Inflammatory macrophage treated with lipopolysaccharide for 1 hour (primary cell): ENCODE data around the gene CCSER2.
A peak's percentile ranks its signal among the peaks of the same experiment; 100 is the strongest.
"Not testable (repeated sequence)": the region's sequence is repeated elsewhere in the genome, so short reads cannot be mapped to it uniquely, and the experiment has no call there.

Experiments
- DNase-seq, 2 donors: peaks; one replicate each; pipeline ENCODE4 v3.0.0-alpha.2; 2020 to 2022

The CCSER2 gene

DNA sequence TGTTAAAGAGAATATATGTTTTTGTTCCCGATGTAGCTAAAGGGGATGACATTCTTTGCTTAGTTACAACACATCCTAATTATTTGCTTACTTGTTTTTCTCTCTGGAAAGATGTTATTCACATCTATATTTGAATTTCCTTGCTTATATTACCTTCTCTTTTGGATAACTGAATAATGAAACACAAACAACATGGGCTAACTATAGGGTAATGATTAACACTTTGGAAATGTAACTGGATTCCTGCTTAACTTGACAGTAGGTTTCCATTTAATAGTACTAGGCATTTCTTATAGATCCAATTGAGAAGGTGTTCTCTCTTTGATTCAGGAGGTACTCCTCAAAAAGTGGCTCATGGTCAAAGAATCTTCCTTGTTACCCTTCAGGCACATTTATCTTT is 141.1 kb downstream of the CCSER2 start:
- no peak for DNase-seq

DNA sequence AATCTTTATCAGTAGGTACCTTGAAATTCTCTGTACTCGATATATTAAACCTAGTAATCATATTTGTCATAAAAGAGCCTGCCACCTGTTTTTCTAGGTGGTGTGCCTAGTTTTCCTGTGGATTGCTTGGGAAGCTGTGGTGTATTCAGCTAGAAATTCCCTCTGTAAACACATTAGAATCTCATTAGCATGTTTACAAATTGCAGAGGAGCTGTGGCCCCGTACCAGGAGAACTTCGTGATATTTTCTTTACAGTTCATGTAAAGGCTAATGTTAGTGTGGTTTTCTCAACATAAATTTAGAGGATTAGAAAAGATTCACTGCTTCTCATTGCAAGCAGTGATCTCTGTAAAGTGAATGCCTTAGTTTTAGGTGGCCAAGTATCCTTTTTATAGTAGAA is 144.7 kb downstream of the CCSER2 start:
- DNase-seq: no peak

DNA sequence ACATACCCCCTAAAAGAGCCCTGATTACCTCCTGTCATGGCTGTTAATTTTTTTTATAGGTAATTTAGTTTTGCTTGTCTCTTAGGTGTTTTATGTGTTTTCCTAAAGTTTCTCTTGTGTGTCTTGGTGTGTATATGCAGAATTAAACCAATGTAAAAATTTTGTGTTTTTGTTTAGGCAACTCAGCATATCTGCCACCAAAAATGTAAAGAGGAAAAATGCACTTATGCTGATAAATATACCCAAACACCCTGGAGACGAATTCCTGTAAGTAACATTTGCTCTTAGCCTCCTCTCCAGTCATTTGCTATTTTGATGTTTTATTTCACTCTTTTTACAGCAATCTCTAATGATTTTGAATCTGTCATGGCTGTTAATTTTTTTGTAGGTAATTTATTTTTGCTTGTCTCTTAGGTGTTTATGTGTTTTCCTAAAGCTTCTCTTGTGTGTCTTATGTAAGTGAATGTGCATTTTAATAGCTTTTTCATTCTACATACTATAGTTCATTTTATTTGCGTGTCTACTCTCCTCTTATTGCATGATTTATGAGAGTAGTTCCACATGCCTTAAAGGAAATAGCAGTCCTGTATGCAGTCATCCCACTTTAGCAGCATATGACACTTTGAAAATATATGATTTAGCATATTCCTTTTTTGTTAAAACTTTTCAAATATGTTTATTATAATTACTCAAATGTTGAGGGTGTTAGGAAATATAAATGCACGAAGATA is 149.2 kb downstream of the CCSER2 start:
- no peak for DNase-seq

DNA sequence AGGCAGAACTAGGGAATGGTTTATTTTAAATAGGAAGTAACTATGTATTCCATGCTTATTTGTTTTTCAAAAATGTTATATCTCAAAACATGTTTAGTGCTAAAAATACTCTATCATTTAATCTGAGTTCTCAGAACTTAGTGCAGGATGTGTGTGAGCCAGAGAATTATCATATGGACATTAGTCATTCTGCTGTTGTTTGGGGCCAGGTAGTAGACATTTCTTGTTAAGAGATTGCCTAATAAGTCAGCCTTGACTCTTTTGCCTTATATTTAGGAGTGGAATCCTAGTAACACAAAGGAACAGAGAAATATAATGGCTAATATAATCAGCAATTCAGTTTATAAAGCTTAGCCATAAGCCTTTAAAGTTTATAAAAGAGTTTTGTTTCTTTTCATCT is 149.8 kb downstream of the CCSER2 start:
- no peak for DNase-seq

DNA sequence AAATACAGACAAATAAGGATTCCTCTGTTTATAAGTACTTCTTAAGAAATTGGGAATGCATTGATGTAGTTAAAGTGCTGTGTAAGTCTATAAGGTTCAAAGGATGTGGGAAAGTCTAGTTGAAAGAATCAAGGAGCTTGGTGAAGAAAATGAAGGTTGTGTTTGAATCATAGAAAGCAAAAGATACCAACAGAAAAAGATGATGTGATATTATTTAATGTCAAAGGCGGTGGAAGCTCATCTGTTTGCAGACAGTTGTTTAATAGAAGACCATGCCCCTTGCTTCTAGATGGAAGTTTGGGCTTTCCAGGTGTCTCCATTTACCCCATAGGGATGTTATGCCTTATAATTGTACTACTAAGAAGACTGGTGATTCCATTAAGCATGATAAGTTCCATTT is 150.3 kb downstream of the CCSER2 start:
- DNase-seq: no peak

DNA sequence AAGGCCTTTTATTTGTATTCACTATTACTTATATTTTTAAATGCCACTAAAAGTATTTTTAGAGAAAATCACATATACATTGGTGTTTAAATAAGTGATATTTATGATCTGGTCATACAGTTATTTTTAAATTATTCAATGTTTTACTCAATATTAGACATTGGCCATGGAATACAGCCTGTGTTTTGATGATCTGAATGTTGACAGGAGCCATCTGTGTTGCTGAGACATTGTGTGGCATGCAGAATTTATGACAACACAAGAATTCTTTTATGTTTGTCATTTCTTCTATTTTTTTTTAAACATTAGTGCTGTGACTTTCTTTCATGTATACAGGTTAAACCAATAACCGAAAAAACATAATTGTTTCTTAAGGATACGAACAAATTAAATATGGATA is 156.2 kb downstream of the CCSER2 start:
- no peak for DNase-seq

DNA sequence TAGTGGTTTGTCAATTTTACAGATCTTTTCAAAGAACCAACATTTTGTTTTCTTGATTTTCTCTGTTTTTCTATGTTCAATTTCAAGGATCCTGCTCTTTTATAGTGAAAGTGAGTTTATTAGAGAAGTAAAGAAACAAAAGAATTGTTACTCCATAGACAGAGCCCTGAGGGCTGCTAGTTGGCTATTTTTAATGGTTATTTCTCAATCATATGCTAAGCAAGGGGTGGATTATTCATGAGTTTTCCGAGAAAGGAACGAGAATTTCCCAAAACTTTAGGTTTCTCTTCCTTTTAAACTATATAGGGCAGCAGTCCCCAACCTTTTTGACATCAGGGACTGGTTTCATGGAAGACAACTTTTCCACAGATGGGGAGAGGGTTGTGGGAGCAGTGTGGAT is 165.0 kb downstream of the CCSER2 start:
- peak; percentile 50 to 62 for DNase-seq

DNA sequence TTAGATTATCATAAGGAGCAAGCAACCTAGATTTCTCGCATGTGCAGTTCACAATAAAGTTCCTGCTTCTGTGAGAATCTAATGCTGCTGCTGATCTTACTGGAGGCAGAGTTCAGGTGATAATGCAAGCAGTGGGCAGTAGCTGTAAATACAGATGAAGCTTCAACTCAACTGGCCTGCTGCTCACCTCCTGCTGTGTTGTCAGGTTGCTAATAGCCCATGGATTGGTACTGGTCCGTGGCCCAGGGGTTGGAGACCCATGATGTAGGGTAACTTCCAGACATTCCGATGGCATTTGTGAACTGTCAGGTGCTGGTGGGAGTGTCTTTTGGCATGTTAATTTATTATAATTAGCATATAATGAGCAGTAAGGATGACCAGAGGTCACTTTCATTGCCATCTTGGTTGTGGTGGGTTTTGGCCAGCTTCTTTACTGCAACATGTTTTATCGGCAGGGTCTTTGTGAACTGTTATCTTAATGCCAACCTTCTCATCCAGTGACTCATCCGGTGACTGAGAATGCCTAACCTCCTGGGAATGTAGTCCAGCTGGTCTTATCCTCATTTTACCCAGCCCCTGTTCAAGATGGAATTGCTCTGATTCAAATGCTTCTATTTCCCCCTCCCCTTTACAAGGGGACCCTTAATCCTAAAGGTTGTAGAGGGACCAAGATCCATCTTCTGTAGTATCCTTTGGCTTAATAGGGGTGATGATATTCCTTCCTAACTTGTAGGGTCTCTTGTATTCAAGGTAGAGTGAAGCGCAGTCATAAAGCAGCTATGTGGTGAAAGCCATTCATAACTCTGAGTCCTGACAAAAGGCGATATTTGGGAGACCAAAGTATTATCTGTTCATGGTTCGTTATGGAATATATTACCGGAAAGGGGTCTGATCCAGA is 165.8 kb downstream of the CCSER2 start:
- no peak for DNase-seq

DNA sequence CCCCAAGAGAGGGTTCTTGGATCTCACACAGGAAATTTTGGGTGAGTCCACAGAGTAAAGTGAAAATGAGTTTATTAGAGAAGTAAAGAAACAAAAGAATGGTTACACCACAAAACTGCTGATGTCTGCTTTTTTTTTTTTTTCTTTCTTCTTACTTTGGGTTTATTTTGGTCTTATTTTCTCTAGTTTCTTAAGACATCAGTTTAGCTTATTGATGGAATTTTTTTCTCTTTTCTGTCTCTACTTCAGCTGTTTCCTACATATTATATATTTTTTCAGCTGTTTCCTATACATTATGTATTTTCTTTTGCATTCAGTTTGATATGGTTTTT is 166.4 kb downstream of the CCSER2 start:
- DNase-seq: no peak

DNA sequence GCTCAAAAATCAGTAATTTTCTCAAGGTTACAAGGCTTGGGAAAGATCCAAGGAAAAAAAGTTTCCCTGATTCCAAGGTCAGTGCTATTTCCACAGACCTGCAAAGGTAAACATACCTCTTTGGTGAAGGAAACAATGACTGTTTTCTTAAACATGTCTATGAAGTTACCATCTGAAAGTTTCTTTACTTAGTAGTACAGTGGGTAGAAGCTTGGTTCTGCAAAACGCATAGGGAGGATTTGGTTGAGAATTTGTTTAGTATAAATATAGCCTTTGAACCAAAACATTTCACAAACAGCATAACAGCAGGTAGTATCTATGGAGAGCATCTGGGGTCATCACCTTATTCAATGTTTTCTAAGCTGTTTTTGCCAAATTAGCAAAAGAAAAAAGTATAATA is 169.6 kb downstream of the CCSER2 start:
- no peak for DNase-seq

DNA sequence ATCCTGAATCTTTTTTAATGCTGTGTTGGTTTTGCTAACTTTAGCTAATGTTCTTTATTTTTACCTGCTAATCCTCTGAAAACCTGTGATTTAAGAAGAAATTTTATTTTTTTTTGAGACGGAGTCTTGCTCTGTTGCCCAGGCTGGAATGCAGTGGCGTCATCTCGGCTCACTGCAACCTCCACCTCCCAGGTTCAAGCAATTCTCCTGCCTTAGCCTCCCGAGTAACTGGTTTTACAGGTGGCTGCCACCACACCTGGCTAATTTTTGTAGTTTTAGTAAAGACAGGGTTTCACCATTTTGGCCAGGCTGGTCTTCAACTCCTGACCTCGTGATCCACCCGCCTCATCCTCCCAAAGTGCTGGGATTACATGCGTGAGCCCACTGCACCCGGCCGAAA is 170.7 kb downstream of the CCSER2 start:
- DNase-seq: not testable (repeated sequence)

DNA sequence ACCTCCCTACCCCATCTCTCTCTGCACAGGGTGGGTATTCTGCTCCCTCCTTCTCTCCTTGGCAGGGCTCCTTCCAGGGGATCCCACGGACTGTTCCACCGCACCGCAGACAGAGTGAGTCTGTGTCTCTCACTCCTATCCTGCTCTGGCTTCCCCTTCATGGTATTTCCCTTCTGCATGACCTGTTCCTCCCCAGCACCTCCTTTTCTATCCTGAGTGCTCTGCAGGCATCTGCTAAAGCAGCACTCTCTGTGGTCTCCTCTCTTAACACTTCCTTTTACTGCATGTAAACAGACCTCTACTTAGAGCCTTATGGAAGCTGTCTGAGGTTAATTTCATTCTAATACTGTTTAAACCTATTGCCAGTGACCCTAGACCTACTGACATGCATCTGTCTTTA is 171.5 kb downstream of the CCSER2 start:
- DNase-seq: no peak

DNA sequence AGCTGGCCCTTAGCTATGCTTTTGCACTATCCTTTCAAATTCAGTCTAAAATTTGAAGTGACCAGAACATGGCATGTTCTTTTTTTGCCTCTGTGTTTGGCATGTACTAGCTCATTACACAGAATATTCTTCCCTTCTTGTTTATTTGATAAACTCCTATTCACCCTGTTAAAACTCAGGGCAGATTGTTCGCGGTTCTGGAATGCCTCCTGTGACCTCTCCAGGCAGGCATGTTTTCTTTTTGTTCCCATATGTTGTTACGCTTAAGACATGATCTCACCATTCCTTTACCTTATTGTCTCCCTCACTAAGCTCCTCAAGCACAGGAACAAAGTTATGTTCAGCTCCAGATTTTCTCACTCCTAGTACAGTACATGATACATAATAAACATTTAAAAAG is 181.7 kb downstream of the CCSER2 start:
- DNase-seq: no peak

DNA sequence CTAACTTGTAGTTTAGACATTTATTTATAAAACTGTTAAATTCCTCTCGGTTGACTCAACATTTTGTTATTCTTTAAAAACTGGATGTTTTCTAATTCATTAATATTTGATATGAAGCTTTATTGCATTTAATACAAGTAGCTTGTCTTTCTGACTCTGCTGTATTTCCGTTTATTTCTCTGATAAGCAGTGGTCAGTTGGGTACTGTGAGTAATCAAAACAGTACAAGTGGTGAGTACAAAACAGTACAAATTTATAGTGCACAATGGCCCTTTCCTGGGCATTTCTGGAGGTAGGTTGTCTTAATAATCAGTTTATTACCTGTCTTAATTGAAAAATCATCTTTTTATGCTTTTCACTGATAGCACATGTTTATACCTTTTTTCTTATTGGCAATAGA is 182.7 kb downstream of the CCSER2 start:
- DNase-seq: no peak

DNA sequence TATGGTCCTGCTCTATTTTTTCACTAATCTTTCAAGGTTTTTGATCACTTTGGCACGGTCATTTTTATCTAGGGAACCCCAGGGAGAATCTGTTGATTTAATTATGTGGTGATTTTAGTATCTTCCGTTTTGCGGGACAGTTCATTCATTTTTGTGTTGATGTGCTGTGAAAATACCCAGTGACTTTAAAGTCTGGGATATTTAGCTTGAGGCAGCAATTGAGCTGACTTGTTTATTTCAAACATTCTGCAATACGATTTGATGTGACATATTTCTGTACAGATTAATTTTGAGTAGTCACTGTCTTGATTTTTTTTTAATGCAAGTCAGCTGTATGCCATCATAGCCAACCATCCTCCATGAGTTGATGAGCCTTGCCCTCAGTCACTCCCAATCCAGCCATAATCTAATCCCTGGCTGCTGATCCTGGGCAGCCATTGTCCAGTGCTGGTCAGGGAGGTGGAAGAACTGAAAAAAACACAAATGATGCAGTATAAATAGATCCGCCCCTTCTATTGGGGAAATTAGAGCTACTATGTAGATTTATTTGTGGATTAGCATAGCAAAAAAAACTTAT is 183.4 kb downstream of the CCSER2 start:
- no peak for DNase-seq

DNA sequence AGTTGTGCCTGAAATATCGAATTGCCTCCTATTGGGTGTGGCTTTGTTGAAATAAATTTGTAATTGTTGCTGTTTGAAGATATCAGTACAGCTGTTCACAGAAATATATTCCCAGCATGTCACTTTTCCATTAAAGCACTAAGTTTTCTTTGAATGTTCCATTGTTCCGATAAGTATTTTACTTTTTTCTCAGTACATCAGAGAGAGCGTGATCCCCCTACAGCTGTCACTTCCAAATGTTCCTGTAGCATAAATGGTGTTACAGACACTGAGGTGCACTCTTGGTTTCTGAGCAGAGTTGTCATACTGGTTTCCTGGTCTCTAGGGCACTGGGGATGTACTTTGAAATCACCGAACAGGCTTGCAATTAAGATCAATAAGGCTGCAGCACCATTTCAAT is 189.2 kb downstream of the CCSER2 start:
- DNase-seq: no peak

DNA sequence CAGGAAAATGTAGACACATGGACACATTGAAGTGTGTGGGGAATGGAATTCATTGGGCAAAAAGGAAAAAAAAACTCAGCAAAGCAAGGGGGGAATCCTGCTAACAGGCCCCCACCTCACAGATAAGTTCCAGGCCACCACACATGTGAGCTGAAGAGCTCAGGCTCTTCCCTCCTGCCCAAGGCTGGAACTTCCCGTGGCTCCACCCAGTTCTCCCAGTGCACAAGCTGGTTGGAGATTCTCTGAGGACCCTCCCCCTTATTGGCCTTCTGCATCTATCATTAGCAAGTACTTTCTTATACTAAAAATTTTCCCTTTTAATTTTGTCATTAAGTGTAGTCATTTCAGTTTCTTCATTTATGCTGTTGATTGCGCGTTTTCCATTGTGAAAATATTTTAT is 190.8 kb downstream of the CCSER2 start:
- DNase-seq: no peak

DNA sequence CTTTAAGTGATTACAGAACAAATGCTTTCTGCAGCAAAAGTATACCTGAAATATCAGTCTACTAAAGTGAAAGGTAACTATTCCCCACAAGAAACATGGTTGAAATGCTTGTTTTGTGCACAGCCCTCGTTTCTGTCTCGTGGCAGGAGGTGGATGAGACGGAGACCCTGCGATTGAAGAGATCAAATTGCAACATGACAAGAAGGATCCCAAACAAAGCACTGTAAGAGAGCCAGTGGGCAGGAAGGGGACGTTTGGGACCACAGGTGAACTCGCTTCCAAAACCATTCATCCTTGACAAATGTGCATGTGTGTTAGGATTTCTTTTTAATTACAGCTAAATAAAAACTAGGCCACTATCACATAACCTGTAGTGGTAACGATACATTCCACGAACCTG is 192.6 kb downstream of the CCSER2 start:
- no peak for DNase-seq

DNA sequence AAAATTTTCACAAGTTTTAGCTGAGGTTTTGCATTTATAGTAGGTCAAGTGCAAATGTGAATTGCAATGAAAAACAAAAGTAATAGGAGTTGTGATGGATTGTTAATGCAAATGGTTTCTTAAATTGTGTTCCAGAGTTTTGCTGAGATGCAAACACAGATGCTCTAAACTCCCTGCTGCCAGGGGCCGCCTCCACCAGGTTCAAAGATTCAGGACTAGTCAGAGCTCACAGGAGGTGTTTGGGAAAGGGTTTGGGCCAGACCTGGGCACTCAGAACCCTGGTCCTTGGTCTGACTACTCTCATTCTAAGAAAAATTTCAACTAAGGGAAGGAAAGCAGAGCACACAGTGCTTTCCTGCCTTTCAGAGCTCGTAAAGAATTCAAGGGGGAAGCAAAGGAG is 193.1 kb downstream of the CCSER2 start:
- DNase-seq: no peak

DNA sequence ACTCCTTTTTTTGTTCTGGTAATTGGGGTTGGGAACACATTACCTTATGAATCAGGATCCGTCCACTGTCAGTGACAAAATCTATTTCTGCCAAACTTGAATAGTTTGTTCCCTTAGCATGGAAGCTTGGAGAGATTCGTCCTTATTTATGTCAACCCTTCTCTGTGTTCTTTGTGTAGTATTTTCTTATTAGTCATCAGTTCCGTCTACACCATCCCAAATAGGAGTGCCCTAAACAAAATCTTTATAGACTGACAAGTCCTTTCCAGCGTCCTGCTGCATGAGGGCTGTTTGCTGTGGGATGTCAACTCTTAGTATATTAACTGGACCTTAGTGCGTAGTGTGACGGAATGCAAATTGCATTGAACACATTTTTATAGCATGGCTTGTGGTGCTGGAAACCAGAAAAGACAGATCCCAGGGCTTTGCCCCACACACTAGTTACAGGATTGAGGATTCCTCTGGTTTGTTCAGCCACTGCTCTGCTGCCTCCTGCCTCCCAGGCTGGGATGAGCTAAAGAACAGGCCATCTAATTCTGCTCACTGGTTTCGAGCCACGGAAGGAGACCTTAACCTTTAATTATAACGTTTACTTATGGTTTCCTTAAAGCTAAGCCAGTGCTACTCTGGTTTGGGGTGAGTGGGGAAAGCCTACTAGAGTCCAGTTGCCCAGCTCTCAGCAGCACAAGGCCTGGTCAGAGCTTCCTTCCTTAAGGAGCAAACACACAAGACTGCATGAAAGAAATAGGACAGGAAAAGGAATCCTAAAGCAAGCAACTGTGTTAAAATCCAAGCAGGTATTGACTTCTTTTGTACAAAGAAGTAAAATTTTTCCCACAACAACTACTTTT is 194.4 kb downstream of the CCSER2 start:
- no peak for DNase-seq

DNA sequence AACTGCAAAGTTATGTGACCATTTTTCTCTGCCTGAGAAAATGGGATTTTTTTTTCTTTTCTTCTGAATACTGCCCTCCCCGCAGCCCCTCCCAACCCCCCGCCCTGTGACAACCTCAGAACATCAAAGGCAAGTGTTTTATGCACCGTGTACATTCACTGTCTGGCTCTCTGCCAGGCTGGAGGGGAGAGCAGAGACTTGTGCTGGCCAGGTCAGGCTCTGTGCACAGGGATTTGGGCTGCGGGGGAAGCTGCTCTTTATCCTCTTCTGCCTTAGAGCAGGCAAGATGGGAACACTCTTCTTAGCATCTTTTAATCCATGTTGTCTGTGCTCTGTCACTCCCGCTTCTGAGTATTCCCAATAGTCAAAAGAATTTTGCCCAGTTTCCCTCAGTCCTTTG is 195.1 kb downstream of the CCSER2 start:
- DNase-seq: no peak

DNA sequence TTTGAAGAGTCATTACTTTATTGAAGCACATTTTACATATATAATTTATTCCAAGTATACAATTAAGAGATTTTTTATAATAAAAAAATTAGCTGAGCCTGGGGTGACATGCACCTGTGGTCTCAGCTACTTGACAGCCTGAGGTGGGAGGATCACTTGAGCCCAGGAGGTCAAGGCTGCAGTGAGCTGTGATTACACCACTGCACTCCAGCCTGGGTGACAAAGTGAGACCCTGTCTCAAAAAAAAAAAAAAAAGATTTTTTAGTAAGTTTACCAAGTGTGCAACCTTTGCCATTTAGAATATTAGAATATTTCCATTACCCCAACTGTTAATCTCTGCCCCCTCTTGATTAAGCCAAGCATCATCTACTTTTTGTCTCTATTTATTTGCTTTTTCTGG is 196.0 kb downstream of the CCSER2 start:
- DNase-seq: no peak

DNA sequence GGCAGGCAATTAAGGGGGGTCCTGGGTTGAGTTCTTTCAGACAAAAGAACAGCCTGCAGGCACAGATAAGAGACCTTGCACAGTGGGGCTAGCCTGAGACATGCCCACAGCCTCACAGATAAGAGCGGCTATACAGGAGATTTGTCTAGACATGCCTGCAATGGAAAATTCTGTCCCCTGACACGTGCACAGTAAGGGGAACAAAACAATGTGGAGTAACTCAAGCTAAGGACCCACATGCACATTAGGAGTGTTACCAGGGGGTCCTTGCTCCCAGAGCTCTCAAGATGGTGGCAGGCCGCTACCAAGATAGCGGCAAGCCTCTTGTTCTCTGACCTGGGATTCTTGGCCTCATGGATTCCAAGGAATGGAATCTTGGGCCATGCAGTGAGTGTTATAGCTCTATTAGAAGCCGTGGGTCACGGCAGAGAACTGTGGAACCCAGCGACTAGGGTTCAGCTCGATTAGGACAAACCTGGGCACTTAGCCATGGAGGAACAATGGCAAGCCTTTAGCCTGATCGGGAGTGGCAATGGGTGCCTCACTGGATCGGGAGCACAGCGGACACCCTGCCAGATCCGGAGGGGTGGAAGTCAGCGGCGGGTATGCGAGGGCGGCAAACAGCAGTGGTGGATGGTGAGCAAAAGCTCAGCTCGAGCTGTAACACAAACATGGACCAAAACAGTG is 196.9 kb downstream of the CCSER2 start:
- no peak for DNase-seq
